ENCODE measurements around the gene WDR74. TPM values are rescaled to one million over a fixed set of nuclear protein-coding genes. Genes with fewer than 3 reads are reported as not detected.
"Not testable (repeated sequence)": the region's sequence is repeated elsewhere in the genome, so short reads cannot be mapped to it uniquely, and the experiment has no call there.

WDR74 gene
- total RNA-seq, 5 donors from 2014 or later (not counting 1 experiment from before 2014, with no cell fraction given), result 91.3 to 239 (median 103) TPM

DNA sequence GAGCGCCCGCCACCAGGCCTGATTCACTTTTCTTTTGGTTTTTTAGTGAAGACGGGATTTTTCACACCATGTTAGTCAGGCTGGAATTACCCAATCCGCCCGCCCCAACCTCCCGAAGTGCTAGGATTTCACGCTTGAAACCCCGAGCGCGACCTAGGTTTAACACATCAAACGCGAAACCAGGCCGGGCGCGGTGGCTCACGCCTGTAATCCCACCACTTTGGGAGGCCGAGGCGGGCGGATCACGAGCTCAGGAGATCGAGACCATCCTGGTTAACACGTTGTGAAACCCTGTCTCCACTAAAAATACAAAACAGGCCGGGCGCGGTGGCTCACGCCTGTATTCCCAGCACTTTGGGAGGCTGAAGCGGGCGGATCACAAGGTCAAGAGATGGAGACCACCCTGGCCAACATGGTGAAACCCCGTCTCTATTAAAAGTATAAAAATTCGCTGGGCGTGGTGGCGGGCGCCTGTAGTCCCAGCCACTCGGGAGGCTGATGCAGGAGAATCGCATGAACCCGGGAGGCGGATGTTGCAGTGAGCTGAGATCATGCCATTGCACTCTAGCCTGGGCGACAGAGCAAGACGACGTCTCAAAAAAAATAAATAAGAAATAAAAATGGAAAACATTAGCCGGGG lies 1.5 kb upstream of the WDR74 start:
- WGBS (ENCODE audit: insufficient coverage), result under 1% methylated on average over 34 of the region's 41 CpGs

DNA sequence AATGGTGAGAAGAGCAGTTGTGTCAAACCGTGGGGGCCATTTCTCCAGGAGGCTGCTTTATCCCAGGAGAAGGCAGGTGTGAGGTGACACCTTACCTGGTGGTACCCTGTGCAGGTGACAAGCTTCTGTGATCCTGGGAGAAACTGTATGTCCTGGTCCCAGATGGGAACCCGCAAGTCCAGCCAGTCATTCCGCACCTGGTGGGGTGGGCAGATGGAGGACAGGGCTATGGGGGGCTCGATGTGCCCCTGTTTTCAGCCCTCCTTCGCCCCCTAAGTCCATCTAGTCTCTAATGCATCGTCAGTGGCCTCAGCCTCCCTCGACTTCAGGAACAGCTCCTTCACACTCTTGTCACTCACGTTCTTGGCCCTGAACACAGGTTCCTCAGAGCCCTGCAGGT lies 4.1 kb downstream of the WDR74 start:
- H3K36me3 Mint-ChIP-seq, result peaks cover 30% of the 10 kb centered on the region
- Histone ChIP-seq H3K27me3 (replicated peaks in 1 of 2; ENCODE audit: control insufficient read depth in 2 of 2, extremely low read depth in 1 of 2, insufficient read depth in 2 of 2, low read length in 1 of 2) (no peaks in the 10 kb centered on the region), H3K27ac (ENCODE audit: low read length) (peak overlapping the region; percentile 20), H3K36me3 (ENCODE audit: control insufficient read depth in 2 of 2, extremely low read depth in 1 of 2, insufficient read depth in 1 of 2, low read length in 1 of 2) (peaks cover 7 to 45% of the 10 kb centered on the region in 2 donors), H3K4me3 (ENCODE audit: control insufficient read depth in 1 of 2, extremely low read depth in 1 of 2, low read length in 1 of 2) (no peak overlapping the region), H3K9me3 (no peaks in the 10 kb centered on the region), H3K4me1 (ENCODE audit: control insufficient read depth in 1 of 2, extremely low read depth in 1 of 2, insufficient read depth in 2 of 2, low read length in 2 of 2) (peaks cover 12 to 47% of the 10 kb centered on the region in 2 experiments)
- ChIA-PET CTCF (interaction anchor here in 1 of 2 donors (0.6 kb wide), 1 partner anchor 19 kb away, joined by 4 read pairs; no protein-coding TSS in a partner anchor), POLR2A (interaction anchor here (0.5 to 0.6 kb wide), 3 partner anchors 27 to 223 kb away, joined by 3 to 6 read pairs (median 3); no protein-coding TSS in a partner anchor)
- H3K4me1 Mint-ChIP-seq, result peaks cover 47 to 51% (median 50%) of the 10 kb centered on the region in 3 donors
- peak overlapping the region in 1 of 2 donors; percentile 39 for H3K27ac Mint-ChIP-seq
- no peak for ATAC-seq (replicated peaks in 1 of 4)
- 83% methylated on average over 5 of the region's 8 CpGs for WGBS (ENCODE audit: insufficient coverage)
- no peaks in the 10 kb centered on the region for H3K9me3 Mint-ChIP-seq
- H3K4me3 Mint-ChIP-seq, result no peak overlapping the region
- no peak for DNase-seq
- no peaks in the 10 kb centered on the region for H3K27me3 Mint-ChIP-seq

More for the DNA sequence above, 1.5 kb upstream of the WDR74 start:
- ATAC-seq (replicated peaks in 1 of 4) (peak in 3 of 4 experiments; percentile 3 to 34 (median 4)), DNase-seq (peak; percentile 51 to 90 (median 80))
- peaks cover 1 to 18% of the 10 kb centered on the region in 2 donors for H3K36me3 ChIP-seq (ENCODE audit: control insufficient read depth in 2 of 2, extremely low read depth in 1 of 2, insufficient read depth in 1 of 2, low read length in 1 of 2)
- H3K4me3 Mint-ChIP-seq; H3K27me3 ChIP-seq (replicated peaks in 1 of 2; ENCODE audit: control insufficient read depth in 2 of 2, extremely low read depth in 1 of 2, insufficient read depth in 2 of 2, low read length in 1 of 2); H3K27me3 Mint-ChIP-seq; H3K9me3 ChIP-seq; H3K9me3 Mint-ChIP-seq; H3K27ac Mint-ChIP-seq: not testable (repeated sequence)
- POLR2A ChIA-PET, result interaction anchor here (0.6 to 3.0 kb wide), 24 partner anchors 9 to 878 kb away, joined by 3 to 71 read pairs (median 6); partner anchors contain the start of genes STX5 (in 2 of the 2), C11orf98 (in 1 of the 2), CSKMT (in 1 of the 2) and HNRNPUL2 (in 1 of the 2)
- peak overlapping the region; percentile 100 for H3K27ac ChIP-seq (ENCODE audit: low read length)
- H3K4me1 ChIP-seq (ENCODE audit: control insufficient read depth in 1 of 2, extremely low read depth in 1 of 2, insufficient read depth in 2 of 2, low read length in 2 of 2), result peaks cover 4 to 41% of the 10 kb centered on the region in 2 experiments
- Mint-ChIP-seq H3K4me1 (peaks cover 15 to 25% (median 22%) of the 10 kb centered on the region in 3 donors), H3K36me3 (peaks cover 12% of the 10 kb centered on the region)
- peak overlapping the region; percentile 83 to 91 for H3K4me3 ChIP-seq (ENCODE audit: control insufficient read depth in 1 of 2, extremely low read depth in 1 of 2, low read length in 1 of 2)
- CTCF ChIA-PET, result interaction anchor here in 1 of 2 donors (0.9 to 1.8 kb wide), 5 partner anchors 13 to 87 kb away, joined by 3 to 19 read pairs (median 3); partner anchors contain the start of genes TMEM179B and ZBTB3

DNA sequence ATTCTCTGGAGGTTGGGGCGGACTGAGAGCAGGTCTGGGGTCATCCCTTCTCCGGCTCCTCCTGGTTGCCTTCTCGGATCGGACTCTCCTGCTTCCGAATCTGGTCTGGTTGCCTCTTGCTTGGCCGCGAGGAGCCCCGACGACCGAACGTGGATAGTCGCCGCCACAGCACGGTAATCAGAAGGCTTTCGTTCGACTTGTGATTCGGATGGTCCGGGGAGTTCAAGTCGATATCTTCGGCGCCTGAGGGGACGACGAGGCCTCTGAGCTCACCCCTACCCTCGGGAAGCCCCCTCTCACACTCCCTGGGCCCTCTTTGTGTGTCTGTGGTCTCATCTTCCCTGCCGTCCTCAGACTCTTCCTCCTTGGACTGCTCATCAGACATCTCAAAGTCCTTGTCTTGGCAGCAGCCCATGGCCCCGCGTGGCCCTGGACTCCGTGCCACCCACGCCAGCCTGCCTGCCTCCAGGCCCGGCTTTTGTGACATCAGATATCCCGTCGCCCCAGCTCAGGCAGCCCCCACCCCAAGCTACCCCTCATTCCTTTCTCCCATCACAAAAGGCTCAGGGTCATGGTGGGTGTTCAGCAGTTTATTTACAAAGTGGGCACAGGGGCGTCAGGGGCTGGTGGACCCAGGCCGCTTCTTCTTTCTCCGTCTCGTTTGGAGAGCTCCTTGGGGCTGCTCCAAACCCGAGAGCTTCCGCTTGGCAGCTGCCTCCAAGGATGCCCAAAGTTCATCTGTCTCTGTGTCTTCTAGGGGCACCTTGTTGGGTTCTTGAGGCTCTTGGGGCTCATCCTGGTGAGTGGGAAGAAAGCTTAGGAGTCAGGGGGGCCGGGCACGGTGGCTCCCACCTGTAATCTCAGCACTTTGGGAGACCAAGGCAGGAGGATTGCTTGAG lies 6.8 kb downstream of the WDR74 start, which contains the start of gene TEX54:
Gene TEX54, minus strand, starts transcription at position 506 of the 899 bp plus-strand sequence.
- Histone ChIP-seq H3K4me3 (ENCODE audit: control insufficient read depth in 1 of 2, extremely low read depth in 1 of 2, low read length in 1 of 2) (peak within 1 kb of the TSS; percentile 96 to 97), H3K4me1 (ENCODE audit: control insufficient read depth in 1 of 2, extremely low read depth in 1 of 2, insufficient read depth in 2 of 2, low read length in 2 of 2) (peaks cover 13 to 44% of the 10 kb centered on the region in 2 experiments), H3K27ac (ENCODE audit: low read length) (peak within 1 kb of the TSS; percentile 95), H3K27me3 (replicated peaks in 1 of 2; ENCODE audit: control insufficient read depth in 2 of 2, extremely low read depth in 1 of 2, insufficient read depth in 2 of 2, low read length in 1 of 2) (no peaks in the 10 kb centered on the region), H3K9me3 (no peaks in the 10 kb centered on the region), H3K36me3 (ENCODE audit: control insufficient read depth in 2 of 2, extremely low read depth in 1 of 2, insufficient read depth in 1 of 2, low read length in 1 of 2) (peaks cover 7 to 48% of the 10 kb centered on the region in 2 donors)
- ChIA-PET CTCF (interaction anchor here (0.6 to 1.4 kb wide), 3 partner anchors 33 to 105 kb away, joined by 3 to 6 read pairs (median 5); partner anchors contain the start of genes HNRNPUL2 (in 1 of the 2) and SLC3A2 (in 1 of the 2)), POLR2A (interaction anchor here (0.5 to 2.1 kb wide), 13 partner anchors 8 to 1053 kb away, joined by 3 to 19 read pairs (median 6); no protein-coding TSS in a partner anchor)
- ATAC-seq (replicated peaks in 1 of 4) (peak in 2 of 4 experiments; percentile 1 to 2), DNase-seq (peak in 1 of 35 experiments; percentile 4)
- Mint-ChIP-seq H3K36me3 (peaks cover 28% of the 10 kb centered on the region), H3K9me3 (no peaks in the 10 kb centered on the region), H3K27ac (peak within 1 kb of the TSS; percentile 98 to 99), H3K4me1 (peaks cover 45 to 50% (median 46%) of the 10 kb centered on the region in 3 donors), H3K27me3 (no peaks in the 10 kb centered on the region), H3K4me3 (peak within 1 kb of the TSS; percentile 94 to 99 (median 97))
- WGBS (ENCODE audit: insufficient coverage), result 9% methylated on average over 29 of the region's 40 CpGs

DNA sequence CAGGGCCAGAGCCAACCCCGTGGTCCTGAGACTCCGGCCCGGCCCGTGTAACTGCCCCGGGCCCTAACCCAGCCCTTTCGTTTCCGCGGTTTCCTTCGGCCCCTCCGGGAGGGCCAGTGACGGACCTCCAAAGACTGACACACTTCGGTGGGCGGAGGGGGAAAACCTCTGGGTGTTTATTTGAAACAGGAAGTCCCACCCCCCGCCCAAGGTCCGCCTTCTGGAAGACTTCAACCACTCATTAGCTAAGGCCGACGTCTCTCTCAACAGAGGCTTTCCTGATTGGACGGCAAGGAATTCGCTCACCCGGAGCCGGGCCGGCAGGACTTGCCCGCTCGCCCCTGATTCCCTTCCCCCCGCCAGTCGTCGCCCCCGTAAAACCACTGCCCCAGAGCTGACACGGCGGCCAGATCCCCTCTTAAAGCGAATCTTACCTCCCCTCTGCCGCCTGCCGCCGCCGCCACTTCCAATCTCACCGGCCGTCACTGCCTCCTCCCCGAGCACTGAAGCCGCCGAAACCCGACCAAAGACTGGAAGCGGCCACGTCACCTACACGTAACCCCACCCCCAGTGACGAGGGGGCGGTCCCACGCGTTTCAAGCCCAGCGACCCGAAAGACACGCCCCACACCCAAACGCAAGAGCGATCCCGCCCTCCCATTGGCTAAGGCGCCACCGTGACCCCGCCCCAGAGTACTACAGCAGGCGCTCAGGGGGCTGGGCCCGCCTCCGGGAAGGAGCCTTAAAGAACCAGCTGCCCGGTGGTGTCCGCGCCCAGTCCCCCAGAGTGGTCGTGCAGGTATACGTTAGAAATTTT lies 7.7 kb downstream of the WDR74 start, which contains the start of gene STX5:
Gene STX5, minus strand, starts transcription at position 532 of the 816 bp plus-strand sequence. CDS start 808 bp downstream, outside the sequence.
- Mint-ChIP-seq H3K4me1 (peaks cover 41 to 52% (median 48%) of the 10 kb centered on the region in 3 donors), H3K27ac (peak within 1 kb of the TSS; percentile 98 to 99), H3K36me3 (peaks cover 33% of the 10 kb centered on the region), H3K4me3 (peak within 1 kb of the TSS; percentile 94 to 99 (median 97)), H3K27me3 (no peaks in the 10 kb centered on the region), H3K9me3 (no peaks in the 10 kb centered on the region)
- H3K4me1 ChIP-seq (ENCODE audit: control insufficient read depth in 1 of 2, extremely low read depth in 1 of 2, insufficient read depth in 2 of 2, low read length in 2 of 2), result peaks cover 13 to 42% of the 10 kb centered on the region in 2 experiments
- POLR2A ChIA-PET, result interaction anchor here (0.6 to 2.1 kb wide), 16 partner anchors 9 to 1054 kb away, joined by 3 to 19 read pairs (median 6); partner anchors contain the start of genes HNRNPUL2 (in 1 of the 2), SLC3A2 (in 1 of the 2), TMEM179B (in 1 of the 2) and ZBTB3 (in 1 of the 2)
- CTCF ChIA-PET, result interaction anchor here in 1 of 2 donors (0.6 to 1.4 kb wide), 6 partner anchors 25 to 105 kb away, joined by 3 to 6 read pairs (median 4); partner anchors contain the start of genes HNRNPUL2, SLC3A2 and ZBTB3
- ATAC-seq (replicated peaks in 1 of 4) (peak; percentile 89 to 97 (median 94)), DNase-seq (peak; percentile 97 to 100 (median 100))
- no peaks in the 10 kb centered on the region for H3K27me3 ChIP-seq (replicated peaks in 1 of 2; ENCODE audit: control insufficient read depth in 2 of 2, extremely low read depth in 1 of 2, insufficient read depth in 2 of 2, low read length in 1 of 2)
- H3K27ac ChIP-seq (ENCODE audit: low read length), result peak within 1 kb of the TSS; percentile 95
- H3K4me3 ChIP-seq (ENCODE audit: control insufficient read depth in 1 of 2, extremely low read depth in 1 of 2, low read length in 1 of 2), result peak within 1 kb of the TSS; percentile 96 to 97
- no peaks in the 10 kb centered on the region for H3K9me3 ChIP-seq
- 0% methylated on average over 55 of the region's 65 CpGs for WGBS (ENCODE audit: insufficient coverage)
- peaks cover 7 to 51% of the 10 kb centered on the region in 2 donors for H3K36me3 ChIP-seq (ENCODE audit: control insufficient read depth in 2 of 2, extremely low read depth in 1 of 2, insufficient read depth in 1 of 2, low read length in 1 of 2)

DNA sequence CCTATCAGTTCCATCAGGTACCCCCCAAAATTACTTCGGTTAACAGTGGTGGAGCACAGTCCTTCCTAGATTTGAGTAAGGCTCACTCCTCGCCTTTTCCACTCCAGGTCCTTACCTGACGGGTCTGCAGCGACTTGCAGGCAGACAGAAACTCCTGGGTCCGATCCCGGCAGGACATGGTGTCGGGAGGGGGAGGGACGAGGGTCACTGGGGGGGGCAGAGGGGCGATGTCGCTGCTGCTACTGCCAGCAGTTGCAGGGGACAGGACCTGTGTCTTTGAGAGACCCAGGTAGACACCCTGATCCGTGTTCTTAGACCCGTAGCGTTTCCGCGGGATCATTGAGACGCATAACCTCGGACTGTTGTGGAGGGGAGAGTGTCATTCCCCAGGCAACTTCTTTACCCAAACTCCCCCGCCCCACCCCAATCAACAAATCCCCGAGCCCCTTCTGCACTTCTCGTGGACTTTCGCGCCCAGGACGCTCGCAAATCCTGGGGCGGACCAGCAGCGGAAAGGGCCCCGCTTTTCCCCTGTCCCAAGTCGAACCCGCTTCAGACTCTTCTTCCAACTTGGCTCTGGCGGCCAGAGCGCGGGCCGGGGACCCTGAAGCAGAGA lies 8.4 kb downstream of the WDR74 start:
- peaks cover 7 to 50% of the 10 kb centered on the region in 2 donors for H3K36me3 ChIP-seq (ENCODE audit: control insufficient read depth in 2 of 2, extremely low read depth in 1 of 2, insufficient read depth in 1 of 2, low read length in 1 of 2)
- H3K4me1 Mint-ChIP-seq, result peaks cover 41 to 48% (median 44%) of the 10 kb centered on the region in 3 donors
- CTCF ChIA-PET, result interaction anchor here in 1 of 2 donors (0.8 to 1.0 kb wide), 3 partner anchors 25 to 445 kb away, joined by 3 to 5 read pairs (median 4); no protein-coding TSS in a partner anchor

More for the DNA sequence above, 8.4 kb downstream of the WDR74 start:
- peak overlapping the region; percentile 96 to 97 for H3K4me3 ChIP-seq (ENCODE audit: control insufficient read depth in 1 of 2, extremely low read depth in 1 of 2, low read length in 1 of 2)
- Mint-ChIP-seq H3K27ac (peak overlapping the region; percentile 98 to 99), H3K4me3 (peak overlapping the region; percentile 94 to 99 (median 97)), H3K27me3 (no peaks in the 10 kb centered on the region), H3K9me3 (no peaks in the 10 kb centered on the region), H3K36me3 (peaks cover 28% of the 10 kb centered on the region)
- no peaks in the 10 kb centered on the region for H3K27me3 ChIP-seq (replicated peaks in 1 of 2; ENCODE audit: control insufficient read depth in 2 of 2, extremely low read depth in 1 of 2, insufficient read depth in 2 of 2, low read length in 1 of 2)
- peaks cover 13 to 42% of the 10 kb centered on the region in 2 experiments for H3K4me1 ChIP-seq (ENCODE audit: control insufficient read depth in 1 of 2, extremely low read depth in 1 of 2, insufficient read depth in 2 of 2, low read length in 2 of 2)
- POLR2A ChIA-PET, result interaction anchor here (0.6 to 2.1 kb wide), 14 partner anchors 10 to 104 kb away, joined by 3 to 19 read pairs (median 6); partner anchors contain the start of genes HNRNPUL2 (in 1 of the 2), SLC3A2 (in 1 of the 2), TMEM179B (in 1 of the 2) and ZBTB3 (in 1 of the 2)
- H3K9me3 ChIP-seq, result no peaks in the 10 kb centered on the region
- no peak for ATAC-seq (replicated peaks in 1 of 4)
- 4% methylated on average over 24 of the region's 33 CpGs for WGBS (ENCODE audit: insufficient coverage)
- DNase-seq, result peak in 2 of 35 experiments; percentile 4
- peak overlapping the region; percentile 95 for H3K27ac ChIP-seq (ENCODE audit: low read length)
